G401.6 (cell line): ENCODE measurements around the gene ENKUR.

Experiments
- FAIRE-seq: peaks from 2 replicates; lab custom pipeline; 2012; peaks lifted over from hg19 to GRCh38; lab: Jason Lieb, UNC

ENKUR gene

DNA sequence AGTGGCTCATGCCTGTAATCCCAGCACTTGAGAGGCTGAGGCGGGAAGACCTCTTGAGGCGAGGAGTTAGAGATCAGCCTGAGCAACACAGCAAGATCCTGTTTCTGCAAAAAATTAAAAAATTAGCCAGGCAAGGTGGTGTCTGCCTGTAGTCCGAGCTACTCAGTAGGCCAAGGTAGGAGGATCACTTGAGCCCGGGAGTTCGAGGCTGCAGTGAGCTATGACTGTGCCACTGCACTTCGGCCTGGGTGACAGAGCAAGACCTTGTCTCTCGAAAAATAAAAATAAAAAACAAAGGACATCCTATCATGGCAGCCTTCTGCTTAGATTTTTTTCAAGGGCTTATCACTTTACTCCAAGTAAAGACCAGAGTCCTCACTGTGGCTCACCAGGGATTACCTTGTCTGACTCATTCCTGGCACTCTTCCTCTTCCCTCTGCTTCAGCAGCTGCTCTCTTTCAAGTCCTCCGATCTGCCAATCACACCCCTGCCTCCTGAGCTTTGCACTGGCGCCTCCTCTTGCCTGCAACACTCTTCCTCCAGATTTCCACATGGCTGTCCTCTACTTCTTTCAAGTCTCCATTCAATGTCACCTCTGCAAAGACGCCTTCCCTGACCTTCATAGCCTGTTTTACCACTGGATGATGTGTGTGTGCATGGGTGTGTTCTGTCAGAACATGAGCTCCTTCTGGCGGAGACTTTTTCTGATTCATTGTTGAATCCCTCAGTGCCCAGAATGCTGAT is 71.3 kb downstream of the ENKUR start:
- FAIRE-seq, result no peak

DNA sequence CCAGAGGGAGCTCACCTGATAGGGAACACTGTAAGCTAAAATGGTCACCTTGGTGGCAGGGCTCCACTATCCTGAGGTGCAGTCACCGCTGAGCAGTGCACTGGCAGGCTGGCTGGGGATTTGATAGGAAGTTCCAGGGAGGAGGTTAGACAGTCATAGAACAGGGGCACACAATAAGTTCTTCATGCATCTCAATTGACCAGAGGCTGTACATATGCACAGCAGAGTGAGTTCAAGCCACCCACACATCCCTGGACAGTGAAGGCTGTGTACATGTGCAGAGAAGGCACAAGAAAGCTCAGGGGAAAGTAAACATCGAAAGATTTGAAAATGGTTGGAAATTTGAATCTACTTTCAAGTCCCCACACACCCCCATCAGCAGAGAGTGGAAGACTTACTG is 77.4 kb downstream of the ENKUR start:
- FAIRE-seq, result no peak

DNA sequence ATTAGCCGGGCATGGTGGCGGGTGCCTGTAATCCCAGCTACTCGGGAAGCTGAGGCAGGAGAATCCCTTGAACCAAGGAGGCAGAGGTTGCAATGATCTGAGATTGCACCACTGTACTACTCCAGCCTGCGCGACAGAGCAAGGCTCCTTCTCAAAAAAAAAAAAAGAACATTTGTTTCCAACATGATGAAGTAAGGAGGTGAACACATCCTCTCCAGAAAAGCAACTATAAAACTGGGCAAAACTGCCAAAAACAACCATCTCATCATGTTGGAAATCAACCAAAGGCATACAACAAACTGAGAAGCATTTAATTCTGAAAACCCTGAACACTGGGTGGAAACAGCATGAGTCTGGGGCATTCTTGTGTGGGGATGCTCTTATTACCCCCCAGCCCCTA is 77.9 kb downstream of the ENKUR start:
- FAIRE-seq, result no peak

DNA sequence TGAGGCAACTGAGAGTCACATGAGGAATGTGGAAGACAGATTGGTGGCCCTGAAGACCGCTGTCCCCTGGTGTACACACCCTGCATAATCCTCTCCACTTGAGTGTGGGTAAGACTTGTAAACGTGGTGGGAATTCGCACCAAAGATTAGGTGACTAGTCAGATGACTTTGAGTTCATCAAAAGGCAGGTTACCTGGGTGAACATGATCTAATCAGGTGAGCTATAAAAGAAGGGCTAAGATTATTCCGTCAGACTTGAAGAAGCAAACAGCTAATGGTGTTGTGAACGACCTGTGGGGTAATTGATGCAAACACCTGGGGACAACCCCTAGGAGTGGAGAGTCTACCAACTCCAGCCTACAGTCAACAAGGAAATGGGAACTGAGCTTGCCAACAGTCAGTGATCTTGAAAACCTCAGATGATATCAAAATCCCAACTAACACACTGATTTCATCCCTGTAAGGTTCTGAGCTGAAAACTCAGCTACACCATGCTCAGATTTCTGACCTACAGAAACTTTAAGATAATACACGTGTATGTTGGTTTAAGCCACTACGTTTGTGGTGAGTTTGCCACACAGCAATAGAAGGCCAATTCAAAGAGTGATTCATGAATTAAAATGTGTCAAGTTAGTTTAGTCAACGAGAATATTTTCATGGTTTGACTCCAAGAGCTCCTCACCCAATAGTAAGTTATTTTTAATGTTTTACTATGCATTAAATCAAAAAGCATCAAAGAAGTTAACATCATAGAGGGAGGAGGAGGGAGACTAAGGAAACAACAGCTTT is 80.3 kb downstream of the ENKUR start:
- FAIRE-seq, result no peak
